ELR (cell line): Measurements from ENCODE around the gene FBXO11.

ENCODE experiments used
- DNase-seq: peaks from one replicate; pipeline ENCODE4 v3.0.0-alpha.2; 2015; ENCODE audit warnings: low read depth

Gene FBXO11

GRCh38 chr2:47849368-47849767 lies 56.9 kb downstream of the FBXO11 start:
- DNase-seq = no peak

GRCh38 chr2:47844162-47844561 lies 62.1 kb downstream of the FBXO11 start:
- no peak for DNase-seq

GRCh38 chr2:47843407-47843806 lies 62.9 kb downstream of the FBXO11 start:
- DNase-seq = no peak

- DNase-seq = no peak
Observed at GRCh38 chr2:47842846-47843245, 63.5 kb downstream of the FBXO11 start.

GRCh38 chr2:47838686-47839085 lies 67.6 kb downstream of the FBXO11 start:
- DNase-seq = no peak

GRCh38 chr2:47838249-47838648 lies 68.0 kb downstream of the FBXO11 start:
- no peak for DNase-seq

- DNase-seq = no peak
Observed at GRCh38 chr2:47833516-47833968, 72.8 kb downstream of the FBXO11 start.

- no peak for DNase-seq
Observed at GRCh38 chr2:47822518-47822917, 83.8 kb downstream of the FBXO11 start.

- DNase-seq = peak; percentile 70
Observed at GRCh38 chr2:47819834-47820233, 86.5 kb downstream of the FBXO11 start.

- DNase-seq = no peak
Observed at GRCh38 chr2:47818777-47819176, 87.5 kb downstream of the FBXO11 start.

GRCh38 chr2:47815764-47816163 lies 90.5 kb downstream of the FBXO11 start:
- DNase-seq = no peak

- DNase-seq = no peak
Observed at GRCh38 chr2:47811668-47812067, 94.6 kb downstream of the FBXO11 start.

- no peak for DNase-seq
Observed at GRCh38 chr2:47810850-47811249, 95.4 kb downstream of the FBXO11 start.

- no peak for DNase-seq
Observed at GRCh38 chr2:47809903-47810302, 96.4 kb downstream of the FBXO11 start.

- no peak for DNase-seq
Observed at GRCh38 chr2:47808614-47809013, 97.7 kb downstream of the FBXO11 start.

- DNase-seq = no peak
Observed at GRCh38 chr2:47805850-47806249, 100.4 kb downstream of the FBXO11 start.

- DNase-seq = no peak
Observed at GRCh38 chr2:47803770-47804169, 102.5 kb downstream of the FBXO11 start.

- DNase-seq = no peak
Observed at GRCh38 chr2:47803363-47803762, 102.9 kb downstream of the FBXO11 start.

- DNase-seq = no peak
Observed at GRCh38 chr2:47801118-47801517, 105.2 kb downstream of the FBXO11 start.

GRCh38 chr2:47799031-47799609 lies 107.2 kb downstream of the FBXO11 start:
- DNase-seq = no peak

- no peak for DNase-seq
Observed at GRCh38 chr2:47798631-47799030, 107.7 kb downstream of the FBXO11 start.

GRCh38 chr2:47796090-47796697 lies 110.1 kb downstream of the FBXO11 start:
- DNase-seq = no peak

- peak; percentile 13 for DNase-seq
Observed at GRCh38 chr2:47785986-47786385, 120.3 kb downstream of the FBXO11 start.

- no peak for DNase-seq
Observed at GRCh38 chr2:47784352-47784851, 121.9 kb downstream of the FBXO11 start.
